Upper lobe of left lung (tissue), 6 donors: Measurements from ENCODE around the gene CSPG5. TPM values are rescaled to one million over a fixed set of nuclear protein-coding genes. Genes with fewer than 3 reads are reported as not detected.

Experiments
- ATAC-seq, 2 donors: fragments of 200-7000 bp; cut with Tn5 transposase; one replicate each; pipeline ENCODE4 v1.9.1; 2022; ENCODE audit warnings: mild to moderate bottlenecking in 2 of 2, moderate library complexity in 2 of 2; ENCODE audit not compliant: low FRiP score in 2 of 2
- DNase-seq, 2 donors: peaks; one replicate each; pipeline ENCODE4 v3.0.0-alpha.2; 2019 to 2020
- H3K27ac ChIP-seq, 4 donors: fragments of 200-600 bp; sonication (generic); one replicate each; pipeline ENCODE4 v1.5.1; 2016 to 2019
- H3K27me3 ChIP-seq, 4 donors: fragments of 200-600 bp; sonication (generic); one replicate each; pipeline ENCODE4 v1.5.1; 2017 to 2019
- H3K36me3 ChIP-seq, 4 donors: fragments of 200-600 bp; sonication (generic); one replicate each; pipeline ENCODE4 v1.5.1; 2016 to 2019
- H3K4me1 ChIP-seq, 4 donors: fragments of 200-600 bp; sonication (generic); one replicate each; pipeline ENCODE4 v1.5.1; 2018 to 2019
- H3K4me3 ChIP-seq, 4 donors: fragments of 200-600 bp; sonication (generic); one replicate each; pipeline ENCODE4 v1.5.1; 2017 to 2019; ENCODE audit warnings: mild to moderate bottlenecking in 2 of 4, moderate library complexity in 1 of 4
- H3K9me3 ChIP-seq, 4 donors: fragments of 200-600 bp; sonication (generic); one replicate each; pipeline ENCODE4 v1.5.1; 2018 to 2019
- CTCF ChIP-seq, 6 experiments: fragments of 450-650 bp in 4 of 6; fragments of 200-600 bp in 2 of 6; sonication (generic) in 2 of 6; IDR thresholded peaks; one replicate each; pipeline ENCODE4 v1.5.1; 2016 to 2019; ENCODE audit warnings: antibody characterized with exemption in 6 of 6
- EP300 ChIP-seq, 4 donors: sonication (generic); formaldehyde crosslinking; IDR thresholded peaks; one replicate each; pipeline ENCODE4 v1.5.1; 2017; ENCODE audit warnings: antibody characterized with exemption in 4 of 4, control low read depth in 2 of 4
- POLR2A ChIP-seq, 4 donors: fragments of 450-650 bp; IDR thresholded peaks; one replicate each; pipeline ENCODE4 v1.5.1; 2016 to 2017; ENCODE audit warnings: antibody characterized with exemption in 4 of 4, mild to moderate bottlenecking in 2 of 4
- POLR2AphosphoS5 ChIP-seq, 2 donors: sonication (generic); formaldehyde crosslinking; IDR thresholded peaks; one replicate each; pipeline ENCODE4 v1.5.1; 2017; ENCODE audit warnings: antibody characterized with exemption in 2 of 2
- WGBS, 2 donors: methylation state at CpG; one replicate each; pipeline ENCODE4 v1.1.5; 2017 to 2018; 5-methylcytosine and 5-hydroxymethylcytosine counted together
- total RNA-seq, 6 donors: library from RNA; depleted of rRNA in 4 of 6; stranded (reverse); fragments of >200 nt in 4 of 6; gene quantifications; one replicate each; pipeline versions ENCODE4 v1.1.0 to v1.2.1, GENCODE V29; 2016 to 2021
- donor health status: DM: no; HTN: no; CAD: no; lungs with moderate emphysema.
- donor health status: DM: no; HTN: yes; CAD: no; lungs with severe emphysema.

Gene CSPG5
- total RNA-seq, 6 donors from 2014 or later = 4.2 to 12.3 (median 6.5) TPM

- DNase-seq = no peak
- Histone ChIP-seq H3K27me3 (no peaks in the 10 kb centered on the region), H3K4me3 (no peak overlapping the region), H3K27ac (no peak overlapping the region), H3K4me1 (no peaks in the 10 kb centered on the region), H3K9me3 (no peaks in the 10 kb centered on the region), H3K36me3 (no peaks in the 10 kb centered on the region)
- TF ChIP-seq POLR2A (IDR thresholded peaks at IDR 0.05) = no peak
- no peak for TF ChIP-seq CTCF (IDR thresholded peaks at IDR 0.05)
- no peak for TF ChIP-seq POLR2AphosphoS5 (IDR thresholded peaks at IDR 0.05)
- TF ChIP-seq EP300 (IDR thresholded peaks at IDR 0.05) = no peak
- 85 to 86% methylated on average over 6 of the region's 6 CpGs for WGBS, 2 donors
- no peak for ATAC-seq
Measured at GRCh38 chr3:47527952-47528725, 50.5 kb downstream of the CSPG5 start.

GRCh38 chr3:47525617-47526016 is 53.0 kb downstream of the CSPG5 start:
- WGBS, 2 donors = 77 to 93% methylated on average over 4 of the region's 4 CpGs

GRCh38 chr3:47523310-47524073 is 55.2 kb downstream of the CSPG5 start:
- peaks cover 0 to 8% (median 2%) of the 10 kb centered on the region in 4 donors for H3K4me1 ChIP-seq
- ATAC-seq = no peak
- WGBS, 2 donors = 59 to 71% methylated on average over 4 of the region's 4 CpGs
- TF ChIP-seq POLR2AphosphoS5 (IDR thresholded peaks at IDR 0.05) (no peak), POLR2A (IDR thresholded peaks at IDR 0.05) (no peak), EP300 (IDR thresholded peaks at IDR 0.05) (no peak), CTCF (IDR thresholded peaks at IDR 0.05) (no peak)
- H3K9me3 ChIP-seq = no peaks in the 10 kb centered on the region
- H3K36me3 ChIP-seq = no peaks in the 10 kb centered on the region
- no peaks in the 10 kb centered on the region for H3K27me3 ChIP-seq
- no peak for DNase-seq
- no peak overlapping the region for H3K4me3 ChIP-seq
- no peak overlapping the region for H3K27ac ChIP-seq

More at GRCh38 chr3:47525617-47526016, 53.0 kb downstream of the CSPG5 start:
- H3K36me3 ChIP-seq = no peaks in the 10 kb centered on the region
- no peaks in the 10 kb centered on the region for H3K9me3 ChIP-seq
- peaks cover 0 to 8% (median 2%) of the 10 kb centered on the region in 4 donors for H3K4me1 ChIP-seq
- ATAC-seq = no peak
- TF ChIP-seq EP300 (IDR thresholded peaks at IDR 0.05) (no peak), POLR2AphosphoS5 (IDR thresholded peaks at IDR 0.05) (no peak), POLR2A (IDR thresholded peaks at IDR 0.05) (no peak), CTCF (IDR thresholded peaks at IDR 0.05) (no peak)
- no peak overlapping the region for H3K4me3 ChIP-seq
- DNase-seq = no peak
- no peak overlapping the region for H3K27ac ChIP-seq
- no peaks in the 10 kb centered on the region for H3K27me3 ChIP-seq

GRCh38 chr3:47522082-47522987 is 56.3 kb downstream of the CSPG5 start:
- ATAC-seq (peak; percentile 95 to 98), DNase-seq (peak in 1 of 2 donors; percentile 88)
- Histone ChIP-seq H3K27me3 (no peaks in the 10 kb centered on the region), H3K27ac (no peak overlapping the region), H3K9me3 (no peaks in the 10 kb centered on the region), H3K4me1 (peaks cover 0 to 8% (median 2%) of the 10 kb centered on the region in 4 donors), H3K4me3 (no peak overlapping the region), H3K36me3 (no peaks in the 10 kb centered on the region)
- TF ChIP-seq POLR2A (IDR thresholded peaks at IDR 0.05) = no peak
- TF ChIP-seq CTCF (IDR thresholded peaks at IDR 0.05) = peak; percentile 77 to 94 (median 89)
- WGBS, 2 donors = 37 to 50% methylated on average over 11 to 15 of the region's 15 CpGs
